Suprapubic skin (tissue), 4 donors: ENCODE results near the gene SPA17.

Experiments
- CTCF ChIP-seq, 2 donors: fragments of 200-600 bp in 1 of 2; fragments of 450-650 bp in 1 of 2; sonication (generic) in 1 of 2; IDR thresholded peaks; one replicate each; pipeline ENCODE4 v1.5.1; 2016 to 2019; ENCODE audit warnings: antibody characterized with exemption in 2 of 2, mild to moderate bottlenecking in 1 of 2, moderate library complexity in 1 of 2
- EP300 ChIP-seq: sonication (generic); formaldehyde crosslinking; IDR thresholded peaks from one replicate; pipeline ENCODE4 v1.6.1; 2017; ENCODE audit warnings: antibody characterized with exemption
- POLR2A ChIP-seq, 2 donors: fragments of 450-650 bp; IDR thresholded peaks; one replicate each; pipeline ENCODE4 v1.6.1; 2017; ENCODE audit warnings: antibody characterized with exemption in 2 of 2, mild to moderate bottlenecking in 2 of 2, moderate library complexity in 2 of 2
- POLR2AphosphoS5 ChIP-seq, 3 donors: sonication (generic); formaldehyde crosslinking; IDR thresholded peaks; one replicate each; pipeline ENCODE4 v1.6.1; 2017; ENCODE audit warnings: antibody characterized with exemption in 3 of 3

GRCh38 chr11:124673333-124674167 lies at the start of gene SPA17, which contains the start of gene SIAE:
- TF ChIP-seq EP300, result no peak
- TF ChIP-seq CTCF (IDR thresholded peaks at IDR 0.05), result no peak
- TF ChIP-seq POLR2AphosphoS5 (IDR thresholded peaks at IDR 0.05), result peak in 1 of 3 donors; percentile 24
- TF ChIP-seq POLR2A (IDR thresholded peaks at IDR 0.05), result peak in 1 of 2 donors; percentile 29
